Measurements from ENCODE around the gene DAPK2.

Gene DAPK2

DNA sequence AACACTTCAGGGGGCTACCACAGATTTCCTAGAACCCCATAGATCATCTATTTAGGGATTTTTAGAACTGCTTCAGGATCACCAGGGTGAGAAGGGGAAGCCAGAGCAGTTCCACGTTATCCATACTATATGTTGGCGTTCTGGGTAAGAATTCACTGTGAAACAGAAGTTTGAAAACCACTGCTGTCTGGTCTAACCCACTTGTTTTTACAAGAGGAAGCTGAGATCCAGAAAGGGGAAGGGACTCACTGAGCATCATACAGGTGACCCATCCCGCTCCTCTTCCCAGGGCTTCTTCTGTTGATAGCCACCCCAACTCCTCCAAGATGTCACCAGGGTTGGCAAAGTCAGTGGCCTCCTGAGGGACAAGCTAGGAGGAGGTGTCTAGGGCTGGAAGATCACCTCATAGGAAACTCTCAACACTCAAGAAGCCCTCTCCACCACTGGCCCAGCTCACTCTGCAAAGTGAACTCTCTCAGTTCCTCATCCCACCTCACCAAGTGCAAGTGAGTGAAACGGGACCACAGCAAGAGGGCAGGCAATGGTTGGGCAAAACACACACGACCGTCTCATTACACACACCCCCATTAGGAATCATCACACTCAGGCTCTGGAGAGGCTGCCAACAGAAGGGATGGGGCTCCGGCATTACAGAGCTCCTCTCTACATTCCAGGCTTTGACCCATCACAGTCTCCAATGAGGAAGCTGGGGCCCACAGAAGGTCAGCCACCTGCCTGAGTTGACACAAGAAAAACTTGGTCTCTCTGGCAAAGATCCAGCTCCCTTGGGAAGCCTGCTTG, 1.8 kb downstream of the DAPK2 start:
- TF ChIP-seq, protein P1, sequence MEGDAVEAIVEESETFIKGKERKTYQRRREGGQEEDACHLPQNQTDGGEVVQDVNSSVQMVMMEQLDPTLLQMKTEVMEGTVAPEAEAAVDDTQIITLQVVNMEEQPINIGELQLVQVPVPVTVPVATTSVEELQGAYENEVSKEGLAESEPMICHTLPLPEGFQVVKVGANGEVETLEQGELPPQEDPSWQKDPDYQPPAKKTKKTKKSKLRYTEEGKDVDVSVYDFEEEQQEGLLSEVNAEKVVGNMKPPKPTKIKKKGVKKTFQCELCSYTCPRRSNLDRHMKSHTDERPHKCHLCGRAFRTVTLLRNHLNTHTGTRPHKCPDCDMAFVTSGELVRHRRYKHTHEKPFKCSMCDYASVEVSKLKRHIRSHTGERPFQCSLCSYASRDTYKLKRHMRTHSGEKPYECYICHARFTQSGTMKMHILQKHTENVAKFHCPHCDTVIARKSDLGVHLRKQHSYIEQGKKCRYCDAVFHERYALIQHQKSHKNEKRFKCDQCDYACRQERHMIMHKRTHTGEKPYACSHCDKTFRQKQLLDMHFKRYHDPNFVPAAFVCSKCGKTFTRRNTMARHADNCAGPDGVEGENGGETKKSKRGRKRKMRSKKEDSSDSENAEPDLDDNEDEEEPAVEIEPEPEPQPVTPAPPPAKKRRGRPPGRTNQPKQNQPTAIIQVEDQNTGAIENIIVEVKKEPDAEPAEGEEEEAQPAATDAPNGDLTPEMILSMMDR (IDR thresholded peaks at IDR 0.05; ENCODE audit: borderline replicate concordance, insufficient read depth, low read depth, low read length), result no peak
- H3K4me3 ChIP-seq (ENCODE audit: low read depth, low read length), result peak overlapping the region; percentile 67

DNA sequence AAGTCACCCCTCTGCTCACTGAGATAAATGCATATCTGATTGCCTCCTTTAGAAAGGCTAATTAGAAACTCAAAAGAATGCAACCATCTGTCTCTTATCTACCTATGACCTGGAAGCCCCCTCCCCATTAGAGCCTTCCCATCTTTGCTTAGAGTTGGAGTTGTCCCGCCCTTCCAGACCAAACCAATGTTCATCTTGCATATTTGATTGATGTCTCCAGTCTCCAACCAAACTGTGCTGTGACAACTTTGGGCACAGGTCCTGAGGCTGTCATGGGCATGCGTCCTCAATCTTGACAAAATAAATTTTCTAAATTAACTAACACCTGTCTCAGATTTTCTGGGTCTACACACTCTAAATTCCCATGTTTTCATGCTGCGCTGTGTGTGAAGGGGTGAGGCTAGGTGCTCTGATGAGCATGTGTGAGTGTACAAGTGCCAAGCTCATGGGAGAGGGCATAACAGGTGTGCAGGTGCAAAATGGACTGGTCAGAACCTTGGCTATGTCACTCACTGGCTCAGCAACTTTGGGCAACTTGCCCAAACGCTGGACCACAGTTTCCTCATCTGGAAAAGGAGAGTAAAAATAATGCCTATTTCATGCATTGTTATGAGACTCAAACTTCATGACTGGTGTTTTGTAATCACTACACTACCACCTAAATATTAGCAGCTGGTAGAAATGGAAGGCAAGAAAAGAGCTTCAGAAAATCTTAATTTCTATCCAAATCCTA, 7.2 kb downstream of the DAPK2 start:
- no peak overlapping the region for H3K4me3 ChIP-seq (ENCODE audit: low read depth, low read length)
- TF ChIP-seq, protein P1 (IDR thresholded peaks at IDR 0.05; ENCODE audit: borderline replicate concordance, insufficient read depth, low read depth, low read length), result no peak

DNA sequence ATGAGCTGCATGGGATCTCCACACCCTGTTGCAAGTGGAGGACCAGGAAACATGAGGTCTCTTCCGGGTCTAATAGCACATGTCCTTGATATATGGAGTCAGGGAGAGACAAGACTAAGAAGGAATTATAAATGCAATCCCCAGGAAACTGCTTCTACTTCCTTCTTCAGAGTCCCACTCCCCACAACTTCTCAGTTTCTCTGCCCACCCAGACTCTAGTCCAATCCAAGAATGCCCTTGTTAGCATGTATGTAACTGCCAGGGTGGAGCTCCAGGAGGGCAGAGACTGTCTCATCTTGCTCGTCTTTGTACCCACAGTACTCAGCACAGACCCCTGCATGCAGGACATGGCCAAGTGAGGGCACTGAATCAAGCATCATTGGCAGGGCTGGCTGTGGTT, 8.3 kb downstream of the DAPK2 start:
- TF ChIP-seq, protein P1 (IDR thresholded peaks at IDR 0.05; ENCODE audit: borderline replicate concordance, insufficient read depth, low read depth, low read length), result no peak
- H3K4me3 ChIP-seq (ENCODE audit: low read depth, low read length), result no peak overlapping the region

DNA sequence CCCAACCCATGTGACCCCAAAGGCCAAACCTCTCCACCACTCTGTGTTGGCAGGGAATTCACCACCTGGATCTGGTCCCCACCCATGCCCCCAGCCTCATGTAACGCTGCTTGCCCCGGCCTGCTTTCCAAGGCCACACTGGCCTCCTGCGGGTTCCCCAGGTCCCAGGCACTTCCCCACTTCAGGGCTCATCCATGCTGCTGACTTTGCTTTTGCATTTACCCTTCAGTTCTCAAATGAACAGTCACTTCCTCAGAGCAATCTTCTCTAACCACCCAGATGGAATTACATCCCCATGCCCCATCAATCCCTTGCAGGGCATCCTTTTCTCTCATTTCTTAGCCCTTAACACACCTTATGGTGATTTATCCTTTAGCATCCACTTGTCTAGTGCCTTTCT, 9.2 kb downstream of the DAPK2 start:
- H3K4me3 ChIP-seq (ENCODE audit: low read depth, low read length), result no peak overlapping the region
- TF ChIP-seq, protein P1 (IDR thresholded peaks at IDR 0.05; ENCODE audit: borderline replicate concordance, insufficient read depth, low read depth, low read length), result no peak

DNA sequence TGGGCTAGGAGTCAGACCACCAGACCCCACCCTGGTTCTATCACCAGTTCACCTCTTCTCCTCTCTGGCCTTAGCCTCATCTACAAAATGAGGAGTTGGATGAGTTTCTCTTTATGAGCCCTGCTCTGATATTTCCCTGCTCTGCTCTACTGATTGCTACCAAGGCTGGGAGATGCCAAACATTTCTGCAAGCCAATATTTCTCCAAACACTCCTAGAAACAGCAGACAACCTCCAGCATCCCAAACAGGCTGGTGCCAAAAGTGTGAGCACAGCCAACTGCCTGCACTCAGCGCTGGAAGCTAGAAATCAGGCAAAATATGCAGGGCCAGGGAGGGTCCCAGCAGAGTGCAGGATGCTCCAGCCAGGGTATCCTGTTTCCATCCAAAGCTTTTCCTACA, 10.8 kb downstream of the DAPK2 start:
- no peak overlapping the region for H3K4me3 ChIP-seq (ENCODE audit: low read depth, low read length)
- TF ChIP-seq, protein P1 (IDR thresholded peaks at IDR 0.05; ENCODE audit: borderline replicate concordance, insufficient read depth, low read depth, low read length), result no peak

DNA sequence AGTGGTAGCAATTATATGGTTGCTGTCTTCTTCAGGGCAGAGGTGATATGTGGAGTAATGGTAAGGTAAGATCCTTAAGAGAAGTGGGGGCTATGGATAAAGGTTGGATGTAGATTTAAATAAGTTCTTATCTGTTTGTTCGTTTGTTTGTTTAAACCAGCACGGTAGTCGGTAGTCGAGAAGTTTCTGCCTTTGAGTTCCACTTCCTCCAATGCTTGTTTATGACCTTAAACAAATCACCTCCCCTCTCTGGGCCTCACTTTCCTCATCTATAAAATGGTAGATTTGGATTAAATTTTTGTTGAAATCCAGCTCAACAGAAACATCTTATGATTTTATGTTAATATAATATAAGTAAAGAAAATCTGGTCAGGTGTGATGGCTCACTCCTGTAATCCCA, 11.8 kb downstream of the DAPK2 start:
- no peak overlapping the region for H3K4me3 ChIP-seq (ENCODE audit: low read depth, low read length)
- TF ChIP-seq, protein P1 (IDR thresholded peaks at IDR 0.05; ENCODE audit: borderline replicate concordance, insufficient read depth, low read depth, low read length), result no peak

DNA sequence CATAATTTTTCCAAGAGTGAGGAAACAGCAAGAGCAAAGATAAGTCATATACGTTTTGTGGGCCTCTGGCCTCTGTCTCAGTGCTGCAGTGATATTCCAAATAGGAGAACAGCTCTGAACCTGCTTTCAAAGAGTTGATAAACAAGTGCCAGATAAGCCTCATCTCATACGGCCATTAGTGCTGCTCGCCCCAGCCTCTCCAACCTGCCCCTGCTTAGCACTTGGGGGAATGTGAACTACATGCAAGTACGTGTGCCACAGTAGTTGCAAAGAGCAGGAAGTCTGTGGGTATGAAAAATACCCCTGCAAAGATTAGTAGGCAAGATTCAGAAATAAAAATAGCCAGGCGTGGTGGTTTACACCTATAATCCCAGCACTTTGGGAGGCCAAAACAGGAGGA, 14.0 kb downstream of the DAPK2 start:
- TF ChIP-seq, protein P1 (IDR thresholded peaks at IDR 0.05; ENCODE audit: borderline replicate concordance, insufficient read depth, low read depth, low read length), result no peak
- H3K4me3 ChIP-seq (ENCODE audit: low read depth, low read length), result no peak overlapping the region
